HepG2 (cell line): ENCODE measurements around the gene SLC24A5. TPM values are rescaled to one million over a fixed set of nuclear protein-coding genes. Genes with fewer than 3 reads are reported as not detected.

ENCODE experiments used
- ATAC-seq: fragments of 200-7000 bp; cut with Tn5 transposase; 3 replicates; pipeline ENCODE4 v1.9.1; 2020; ENCODE audit warnings: mild to moderate bottlenecking, moderate library complexity
- BruUV-seq: library from RNA; stranded (reverse); fragments of 400-500 nt; replicated peaks from 2 replicates; lab custom pipeline; 2021; lab: Mats Ljungman, UMichigan
- CTCF ChIA-PET: fragments of 300-600 bp; formaldehyde crosslinking; extraction: SDS; loops from one replicate; lab custom pipeline; 2021; ENCODE audit warnings: low total read pairs, inconsistent platforms, low intra/inter-chr PET ratio; lab: Yijun Ruan, JAX
- POLR2A ChIA-PET: fragments of 350-600 bp; sonication (Branson Sonifier 250); formaldehyde crosslinking; loops from one replicate; lab custom pipeline; 2020; ENCODE audit warnings: antibody characterized with exemption, inconsistent platforms; lab: Yijun Ruan, JAX
- DNase-seq: peaks from one replicate; pipeline ENCODE4 v3.0.0-alpha.2; 2015; ENCODE audit warnings: low spot score
- FAIRE-seq: peaks from 3 replicates; lab custom pipeline; 2011; peaks lifted over from hg19 to GRCh38; lab: Jason Lieb, UNC
- H2AFZ ChIP-seq: one replicate; pipeline ENCODE4 v1.6.1; 2011; ENCODE audit warnings: low read length, inconsistent platforms
- H3K27ac ChIP-seq: fragments of 300-600 bp; 3 replicates; pipeline ENCODE4 v1.8.0; 2011; ENCODE audit warnings: mixed run types, mild to moderate bottlenecking, mixed read lengths, low read length, inconsistent platforms; ENCODE audit not compliant: insufficient read depth; ENCODE audit errors: extremely low read length
- H3K27me3 ChIP-seq, 2 experiments: fragments of 200-600 bp in 1 of 2; 2 replicates in 1 of 2; 3 replicates in 1 of 2; pipeline versions ENCODE4 v1.6.0 to v1.8.0; 2011; ENCODE audit warnings: low read length in 2 of 2, mild to moderate bottlenecking in 2 of 2, moderate library complexity in 2 of 2, inconsistent platforms in 1 of 2; ENCODE audit not compliant: insufficient read depth in 2 of 2, control insufficient read depth in 1 of 2
- H3K36me3 ChIP-seq, 2 experiments: fragments of 200-600 bp in 1 of 2; replicated peaks in 1 of 2; 2 replicates in 1 of 2; 3 replicates in 1 of 2; pipeline versions ENCODE4 v1.5.1 to v1.8.0; 2011; ENCODE audit warnings: low read length in 2 of 2, inconsistent platforms in 1 of 2; ENCODE audit not compliant: insufficient read depth in 2 of 2, control insufficient read depth in 1 of 2
- H3K4me1 ChIP-seq: 2 replicates; pipeline ENCODE4 v1.5.1; 2012; ENCODE audit warnings: low read length, inconsistent platforms; ENCODE audit not compliant: insufficient read depth
- H3K4me2 ChIP-seq: 2 replicates; pipeline ENCODE4 v1.6.0; 2011; ENCODE audit warnings: low read depth, low read length, inconsistent platforms
- H3K4me3 ChIP-seq, 3 experiments: fragments of 200-600 bp in 1 of 3; sonication (generic), shearing (Covaris generic) in 1 of 3; replicated peaks in 1 of 3; 2 replicates each; pipeline ENCODE4 v1.5.1; 2011 to 2016; ENCODE audit warnings: low read length in 3 of 3, inconsistent platforms in 2 of 3, low read depth in 2 of 3, mild to moderate bottlenecking in 2 of 3, control low read depth in 1 of 3, mixed read lengths in 1 of 3; ENCODE audit not compliant: insufficient read depth in 1 of 3
- H3K79me2 ChIP-seq: one replicate; pipeline ENCODE4 v1.6.1; 2011; ENCODE audit warnings: low read length, inconsistent platforms; ENCODE audit not compliant: insufficient read depth
- H3K9ac ChIP-seq: 2 replicates; pipeline ENCODE4 v1.6.0; 2011; ENCODE audit warnings: mild to moderate bottlenecking, low read depth, low read length, inconsistent platforms; ENCODE audit not compliant: insufficient read depth
- H3K9me3 ChIP-seq: 2 replicates; pipeline ENCODE4 v1.5.1; 2012; ENCODE audit warnings: mild to moderate bottlenecking, low read length
- H4K20me1 ChIP-seq: 2 replicates; pipeline ENCODE4 v1.6.0; 2011; ENCODE audit warnings: inconsistent platforms, mild to moderate bottlenecking, low read length, moderate library complexity; ENCODE audit not compliant: insufficient read depth
- NCOA1 ChIP-seq: sonication (generic); formaldehyde crosslinking; IDR thresholded peaks from 2 replicates; pipeline ENCODE4 v1.9.0; 2021; ENCODE audit warnings: missing genetic modification reagents
- STAT6 ChIP-seq: sonication (generic); formaldehyde crosslinking; IDR thresholded peaks from 2 replicates; pipeline ENCODE4 v1.4.0; 2020; ENCODE audit warnings: missing genetic modification reagents, mild to moderate bottlenecking, borderline replicate concordance
- XRCC5 ChIP-seq: fragments of 200-400 bp; formaldehyde crosslinking; optimal IDR thresholded peaks from 2 replicates; pipeline ENCODE3; 2017; ENCODE audit warnings: mild to moderate bottlenecking, low read length
- ZNF318 ChIP-seq: sonication (generic); formaldehyde crosslinking; IDR thresholded peaks from 2 replicates; pipeline ENCODE4 v1.4.0; 2020; ENCODE audit warnings: mild to moderate bottlenecking, missing genetic modification reagents
- ZNF44 ChIP-seq: sonication (generic); formaldehyde crosslinking; IDR thresholded peaks from 2 replicates; pipeline ENCODE4 v1.5.1; 2020; ENCODE audit warnings: mild to moderate bottlenecking, missing genetic modification reagents
- WGBS: methylation state at CpG from one replicate; pipeline ENCODE4 v1.1.6; 2017; ENCODE audit warnings: low lambda C conversion rate; 5-methylcytosine and 5-hydroxymethylcytosine counted together
- in situ Hi-C: cut with HindIII; loops from 2 replicates; pipeline ENCODE4 v1.10.0; 2017; ENCODE audit warnings: low pct_unique_long_range_greater_than_20kb; ENCODE audit not compliant: extremely low pct_ligation_motif_present
- intact Hi-C: fragments of 100-400 bp; cut with micrococcal nuclease; formaldehyde crosslinking; loops from one replicate; pipeline ENCODE4 v1.10.0; 2022; ENCODE audit not compliant: unreplicated experiment
- polyA plus RNA-seq, 8 experiments: library from polyadenylated mRNA; depleted of rRNA in 3 of 8; stranded (reverse) in 7 of 8; unstranded in 1 of 8; fragments of >200 nt; fragmentation: Illumina TruSeq in 4 of 8; extraction: Trizol in 4 of 8; gene quantifications; 2 replicates each; pipeline versions ENCODE4 v1.2.1 to v1.2.3, GENCODE V29; 2011 to 2016; ENCODE audit warnings: low read depth in 4 of 8, missing spikeins in 1 of 8, mixed read lengths in 1 of 8; ENCODE audit not compliant: insufficient read depth in 1 of 8
- total RNA-seq, 5 experiments: library from RNA; depleted of rRNA; stranded (reverse); fragments of >200 nt; fragmentation: Illumina TruSeq; extraction: Trizol; gene quantifications; 2 replicates each; pipeline ENCODE4 v1.2.3, GENCODE V29; 2016; ENCODE audit warnings: low read depth in 1 of 5
- TF ChIP-seq, protein P1 (sequence below): sonication (generic); formaldehyde crosslinking; conservative IDR thresholded peaks from 2 replicates; pipeline ENCODE4 v1.4.0; 2020; ENCODE audit warnings: missing genetic modification reagents
- TF ChIP-seq, protein P2 (sequence below): IDR thresholded peaks from 2 replicates; pipeline ENCODE4 v1.4.0; 2020; ENCODE audit warnings: mild to moderate bottlenecking, missing genetic modification reagents

The SLC24A5 gene
- total and polyA plus RNA-seq, 2 of the 13 experiments (the other 11 are each of a cell fraction or from before 2014, with no cell fraction given) = not detected

- Histone ChIP-seq H3K9ac (no peak overlapping the region), H2AFZ (no peak overlapping the region), H3K27me3 (no peaks in the 10 kb centered on the region), H4K20me1 (no peaks in the 10 kb centered on the region), H3K4me1 (0 out of 2 replicates have a peak, but pooled peaks cover 8% of the 10 kb centered on the region), H3K4me2 (no peak overlapping the region), H3K4me3 (no peak overlapping the region), H3K9me3 (no peaks in the 10 kb centered on the region), H3K79me2 (no peaks in the 10 kb centered on the region), H3K36me3 (no peaks in the 10 kb centered on the region), H3K27ac (no peak overlapping the region)
- no TSS peak for BruUV-seq
- intact Hi-C loops (no loop called here), in situ Hi-C loops (no loop called here)
- ATAC-seq = no peak
- CTCF ChIA-PET = no interaction called here
- WGBS = 42% methylated on average over 2 of the region's 2 CpGs
- no peak for FAIRE-seq
- POLR2A ChIA-PET = no interaction called here
- DNase-seq = no peak
- TF ChIP-seq, protein P1, sequence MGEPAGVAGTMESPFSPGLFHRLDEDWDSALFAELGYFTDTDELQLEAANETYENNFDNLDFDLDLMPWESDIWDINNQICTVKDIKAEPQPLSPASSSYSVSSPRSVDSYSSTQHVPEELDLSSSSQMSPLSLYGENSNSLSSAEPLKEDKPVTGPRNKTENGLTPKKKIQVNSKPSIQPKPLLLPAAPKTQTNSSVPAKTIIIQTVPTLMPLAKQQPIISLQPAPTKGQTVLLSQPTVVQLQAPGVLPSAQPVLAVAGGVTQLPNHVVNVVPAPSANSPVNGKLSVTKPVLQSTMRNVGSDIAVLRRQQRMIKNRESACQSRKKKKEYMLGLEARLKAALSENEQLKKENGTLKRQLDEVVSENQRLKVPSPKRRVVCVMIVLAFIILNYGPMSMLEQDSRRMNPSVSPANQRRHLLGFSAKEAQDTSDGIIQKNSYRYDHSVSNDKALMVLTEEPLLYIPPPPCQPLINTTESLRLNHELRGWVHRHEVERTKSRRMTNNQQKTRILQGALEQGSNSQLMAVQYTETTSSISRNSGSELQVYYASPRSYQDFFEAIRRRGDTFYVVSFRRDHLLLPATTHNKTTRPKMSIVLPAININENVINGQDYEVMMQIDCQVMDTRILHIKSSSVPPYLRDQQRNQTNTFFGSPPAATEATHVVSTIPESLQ (CRISPR knock-in tag) = no peak
- TF ChIP-seq, protein P2, sequence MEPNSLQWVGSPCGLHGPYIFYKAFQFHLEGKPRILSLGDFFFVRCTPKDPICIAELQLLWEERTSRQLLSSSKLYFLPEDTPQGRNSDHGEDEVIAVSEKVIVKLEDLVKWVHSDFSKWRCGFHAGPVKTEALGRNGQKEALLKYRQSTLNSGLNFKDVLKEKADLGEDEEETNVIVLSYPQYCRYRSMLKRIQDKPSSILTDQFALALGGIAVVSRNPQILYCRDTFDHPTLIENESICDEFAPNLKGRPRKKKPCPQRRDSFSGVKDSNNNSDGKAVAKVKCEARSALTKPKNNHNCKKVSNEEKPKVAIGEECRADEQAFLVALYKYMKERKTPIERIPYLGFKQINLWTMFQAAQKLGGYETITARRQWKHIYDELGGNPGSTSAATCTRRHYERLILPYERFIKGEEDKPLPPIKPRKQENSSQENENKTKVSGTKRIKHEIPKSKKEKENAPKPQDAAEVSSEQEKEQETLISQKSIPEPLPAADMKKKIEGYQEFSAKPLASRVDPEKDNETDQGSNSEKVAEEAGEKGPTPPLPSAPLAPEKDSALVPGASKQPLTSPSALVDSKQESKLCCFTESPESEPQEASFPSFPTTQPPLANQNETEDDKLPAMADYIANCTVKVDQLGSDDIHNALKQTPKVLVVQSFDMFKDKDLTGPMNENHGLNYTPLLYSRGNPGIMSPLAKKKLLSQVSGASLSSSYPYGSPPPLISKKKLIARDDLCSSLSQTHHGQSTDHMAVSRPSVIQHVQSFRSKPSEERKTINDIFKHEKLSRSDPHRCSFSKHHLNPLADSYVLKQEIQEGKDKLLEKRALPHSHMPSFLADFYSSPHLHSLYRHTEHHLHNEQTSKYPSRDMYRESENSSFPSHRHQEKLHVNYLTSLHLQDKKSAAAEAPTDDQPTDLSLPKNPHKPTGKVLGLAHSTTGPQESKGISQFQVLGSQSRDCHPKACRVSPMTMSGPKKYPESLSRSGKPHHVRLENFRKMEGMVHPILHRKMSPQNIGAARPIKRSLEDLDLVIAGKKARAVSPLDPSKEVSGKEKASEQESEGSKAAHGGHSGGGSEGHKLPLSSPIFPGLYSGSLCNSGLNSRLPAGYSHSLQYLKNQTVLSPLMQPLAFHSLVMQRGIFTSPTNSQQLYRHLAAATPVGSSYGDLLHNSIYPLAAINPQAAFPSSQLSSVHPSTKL = no peak
- TF ChIP-seq XRCC5 (no peak), STAT6 (no peak), ZNF44 (CRISPR knock-in tag) (no peak), NCOA1 (CRISPR knock-in tag) (no peak), ZNF318 (CRISPR knock-in tag) (no peak)
Observed at GRCh38 chr15:48153526-48153925, 32.7 kb downstream of the SLC24A5 start.
